Measurements from ENCODE around the gene TMEM108.

TMEM108 gene

DNA sequence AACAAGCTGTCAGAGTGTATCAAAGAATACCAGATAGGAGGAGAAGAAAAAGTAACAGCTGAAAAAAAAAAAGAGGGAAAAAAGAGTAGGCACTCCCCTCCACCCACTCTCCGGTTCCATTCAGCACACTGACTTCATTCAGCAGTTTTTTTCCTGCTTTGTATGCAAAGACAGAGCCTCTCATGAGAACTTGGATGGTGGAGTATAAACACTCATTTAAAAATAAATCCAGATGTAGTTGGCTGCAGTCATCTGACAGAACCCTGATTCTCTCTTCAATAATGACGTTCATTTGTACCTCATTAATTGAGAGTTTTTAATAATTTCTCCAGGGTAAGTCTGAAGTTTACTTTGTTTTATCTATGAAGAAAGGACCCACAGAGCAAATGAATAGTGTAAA lies 81.0 kb downstream of the TMEM108 start:
- DNase-seq (ENCODE audit: low read depth): no peak

- DNase-seq (ENCODE audit: low read depth): no peak
Measured at GRCh38 chr3:133121450-133121849, 83.3 kb downstream of the TMEM108 start.

DNA sequence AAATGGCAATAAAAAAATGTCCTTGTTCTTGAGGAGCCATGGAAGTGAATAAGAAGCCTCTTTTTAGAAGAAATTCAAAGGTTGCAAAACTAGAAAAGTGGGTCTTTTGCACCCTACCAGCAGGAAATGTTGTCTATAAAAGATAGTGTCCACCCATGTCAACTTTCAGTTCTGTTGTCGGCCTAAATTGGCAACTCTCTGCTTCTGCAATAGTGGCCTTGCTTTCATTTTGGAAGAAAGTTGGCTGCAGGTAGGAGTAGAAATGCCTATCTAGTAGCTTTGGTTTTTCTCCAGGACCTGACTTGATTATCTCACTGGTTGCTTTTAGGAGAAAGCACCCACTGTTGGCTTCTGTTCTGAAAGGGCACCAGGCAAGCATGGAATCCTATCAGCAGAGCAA lies 85.4 kb downstream of the TMEM108 start:
- DNase-seq (ENCODE audit: low read depth): no peak

DNA sequence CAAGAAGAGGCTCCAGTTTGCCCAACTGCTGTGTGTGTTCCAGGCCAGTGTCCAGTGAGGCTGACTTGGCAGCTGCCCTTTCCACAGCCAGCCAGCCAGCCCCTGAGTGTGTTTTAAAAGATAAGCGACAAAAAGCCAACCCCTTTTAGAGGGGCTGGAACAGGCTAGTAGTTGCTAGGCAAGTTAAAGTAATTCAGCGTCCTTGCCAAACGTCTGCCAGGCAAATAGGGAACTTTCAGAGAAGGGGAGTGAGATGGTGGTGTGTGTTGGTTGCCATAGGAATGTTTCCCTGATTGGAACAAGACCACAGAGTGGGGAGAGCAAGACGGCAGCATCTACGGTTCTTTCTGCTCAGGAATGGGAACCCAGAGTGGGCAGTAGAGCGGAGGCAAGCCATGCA lies 86.3 kb downstream of the TMEM108 start:
- no peak for DNase-seq (ENCODE audit: low read depth)

- no peak for DNase-seq (ENCODE audit: low read depth)
Measured at GRCh38 chr3:133125171-133125570, 87.0 kb downstream of the TMEM108 start.

DNA sequence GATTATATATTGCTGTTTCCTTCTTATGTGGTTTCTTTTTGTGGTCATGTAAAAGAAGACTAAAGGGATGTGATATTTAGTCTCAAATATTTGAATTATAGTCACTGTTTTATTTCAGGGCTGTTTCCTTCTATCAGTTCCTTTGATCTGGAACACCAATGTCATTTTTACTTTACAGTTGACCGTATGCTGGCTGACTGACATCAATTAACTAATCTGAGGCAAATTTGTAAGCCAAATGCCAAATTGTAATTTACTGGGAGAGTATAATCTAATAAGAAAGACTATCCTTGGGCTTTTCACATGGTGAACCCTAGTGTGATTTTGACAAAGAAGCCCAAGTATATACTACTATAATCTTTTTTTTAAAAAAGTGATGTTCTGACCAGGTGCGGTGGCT lies 87.6 kb downstream of the TMEM108 start:
- no peak for DNase-seq (ENCODE audit: low read depth)

GRCh38 chr3:133127381-133127780 lies 89.2 kb downstream of the TMEM108 start:
- DNase-seq (ENCODE audit: low read depth): no peak

DNA sequence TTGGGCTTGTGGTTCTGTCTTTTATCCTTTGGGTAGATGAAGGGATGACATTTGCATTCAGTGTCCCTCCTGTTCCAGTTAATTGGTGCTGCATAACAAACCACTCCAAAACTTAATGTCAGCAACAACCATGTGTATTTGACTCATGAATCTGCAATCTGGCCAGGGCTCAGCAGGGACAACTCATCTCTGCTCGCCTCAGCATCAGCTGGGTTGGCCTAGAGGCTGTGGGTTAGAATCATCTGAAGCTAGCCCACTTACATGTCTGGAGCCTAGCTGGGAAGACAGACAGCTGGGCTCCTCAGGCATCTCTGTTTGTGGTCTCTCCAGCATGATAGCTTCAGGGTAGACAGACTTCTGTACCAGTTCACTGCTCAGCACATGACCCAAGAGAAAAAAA lies 92.0 kb downstream of the TMEM108 start:
- DNase-seq (ENCODE audit: low read depth): no peak

DNA sequence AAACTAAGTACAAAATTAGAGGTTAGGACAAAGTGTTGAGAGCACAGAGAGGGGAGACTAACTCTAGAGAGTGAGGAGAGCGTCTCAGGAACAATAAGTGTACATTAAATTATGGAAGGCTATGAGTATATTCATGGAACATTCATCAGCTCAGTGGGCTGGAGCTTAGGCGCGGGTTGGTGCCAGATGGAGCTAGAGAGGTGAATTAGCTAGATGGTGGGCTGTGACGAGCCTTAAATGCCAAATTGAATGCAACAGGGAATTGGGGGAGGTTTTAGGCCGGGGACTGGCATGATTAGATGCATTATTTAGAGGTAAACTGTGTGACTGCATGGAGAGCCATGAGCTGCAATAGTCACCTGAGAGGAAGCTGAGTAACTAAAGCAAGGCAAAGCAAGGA lies 97.1 kb downstream of the TMEM108 start:
- no peak for DNase-seq (ENCODE audit: low read depth)

DNA sequence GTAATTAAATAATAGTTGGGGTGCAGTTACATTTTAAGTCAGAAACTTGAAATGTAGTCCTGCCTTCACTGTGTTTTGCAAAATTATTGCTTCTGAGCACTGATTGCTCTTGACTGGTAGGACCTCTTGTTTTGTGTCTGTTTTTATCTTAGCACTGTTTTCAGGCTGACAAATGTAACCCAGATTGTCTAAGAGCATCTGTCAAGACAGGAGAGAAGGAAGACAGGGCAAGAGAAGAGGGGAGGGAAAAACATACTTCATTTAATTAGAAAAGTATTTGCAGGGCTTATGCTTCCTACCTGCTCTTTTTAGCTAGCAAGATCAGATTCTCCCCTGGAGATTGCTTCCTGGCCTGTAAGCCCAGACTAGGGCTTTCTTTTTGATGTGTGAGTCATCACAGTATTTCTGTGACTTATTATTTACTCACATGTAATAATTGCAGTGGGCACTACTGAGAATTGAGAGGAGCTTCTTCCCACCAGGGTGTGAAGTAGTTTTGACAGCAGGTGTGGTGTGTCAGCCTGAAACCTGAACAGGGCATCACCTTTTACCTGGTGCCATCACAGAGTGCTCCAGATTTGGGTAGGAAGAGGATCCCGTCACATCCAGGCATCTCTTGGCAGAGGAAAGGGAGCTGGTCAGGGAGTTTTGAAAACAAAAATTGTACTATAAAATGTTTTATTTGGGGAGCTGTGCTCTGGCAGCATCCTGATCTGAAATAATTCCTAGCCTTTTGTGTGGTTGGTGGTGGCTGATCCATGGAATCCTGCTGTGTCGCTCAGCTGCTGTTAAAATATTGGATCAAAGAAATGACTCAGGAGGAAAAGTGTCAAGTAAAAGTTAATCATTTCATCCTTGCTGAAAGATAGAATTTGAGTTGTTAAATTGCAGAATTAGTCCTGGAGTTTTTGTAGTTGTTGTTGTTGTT lies 98.2 kb downstream of the TMEM108 start:
- no peak for DNase-seq (ENCODE audit: low read depth)

- no peak for DNase-seq (ENCODE audit: low read depth)
Measured at GRCh38 chr3:133137042-133137996, 99.1 kb downstream of the TMEM108 start.

- DNase-seq (ENCODE audit: low read depth): no peak
Measured at GRCh38 chr3:133138017-133138416, 99.8 kb downstream of the TMEM108 start.

- no peak for DNase-seq (ENCODE audit: low read depth)
Measured at GRCh38 chr3:133152056-133152455, 113.9 kb downstream of the TMEM108 start.

DNA sequence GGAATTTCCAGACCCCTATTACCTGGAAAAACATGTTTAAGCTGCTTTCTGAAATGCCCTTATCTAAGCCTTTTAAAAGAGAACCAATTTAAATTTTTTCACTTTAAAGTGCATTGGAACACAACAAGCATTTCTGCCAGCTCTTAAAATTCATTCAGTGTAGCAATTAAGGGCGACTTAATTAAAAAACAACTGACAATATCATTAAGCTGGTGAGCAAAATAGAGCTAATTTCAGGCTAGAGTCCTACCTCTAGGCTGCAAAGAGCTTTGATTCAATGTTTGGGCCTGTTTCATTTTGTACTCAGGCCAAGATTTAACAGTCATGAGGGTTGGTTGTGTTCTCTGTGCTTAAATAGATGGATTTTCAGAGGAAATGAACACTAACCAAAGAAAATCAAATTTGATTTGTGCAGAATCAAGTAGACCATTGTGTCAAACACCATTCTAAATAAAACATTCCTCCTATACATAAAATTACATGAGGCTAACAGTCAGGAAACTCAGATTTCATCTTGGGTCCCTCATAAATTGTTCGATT lies 114.6 kb downstream of the TMEM108 start:
- no peak for DNase-seq (ENCODE audit: low read depth)

- no peak for DNase-seq (ENCODE audit: low read depth)
Measured at GRCh38 chr3:133153382-133153781, 115.2 kb downstream of the TMEM108 start.

DNA sequence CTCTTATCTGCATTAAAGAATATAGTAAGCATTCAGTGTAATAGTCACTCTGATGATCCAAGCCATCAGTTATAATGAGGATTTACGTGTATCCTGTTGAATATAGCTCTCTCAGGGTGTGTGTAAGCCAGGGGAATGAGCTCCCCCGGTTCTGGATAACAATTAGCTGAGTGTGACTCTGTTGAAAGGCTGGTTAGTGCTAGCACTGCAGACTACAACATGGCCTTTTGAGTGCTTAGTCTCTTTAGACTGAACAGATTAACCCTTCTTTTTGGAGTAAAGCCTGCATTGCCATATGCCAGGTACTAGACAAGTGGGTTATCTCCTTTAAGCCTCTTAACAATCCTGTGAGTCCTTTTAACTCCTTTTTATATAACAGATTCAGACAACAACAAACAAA lies 119.5 kb downstream of the TMEM108 start:
- DNase-seq (ENCODE audit: low read depth): no peak

GRCh38 chr3:133158686-133159085 lies 120.5 kb downstream of the TMEM108 start:
- no peak for DNase-seq (ENCODE audit: low read depth)

DNA sequence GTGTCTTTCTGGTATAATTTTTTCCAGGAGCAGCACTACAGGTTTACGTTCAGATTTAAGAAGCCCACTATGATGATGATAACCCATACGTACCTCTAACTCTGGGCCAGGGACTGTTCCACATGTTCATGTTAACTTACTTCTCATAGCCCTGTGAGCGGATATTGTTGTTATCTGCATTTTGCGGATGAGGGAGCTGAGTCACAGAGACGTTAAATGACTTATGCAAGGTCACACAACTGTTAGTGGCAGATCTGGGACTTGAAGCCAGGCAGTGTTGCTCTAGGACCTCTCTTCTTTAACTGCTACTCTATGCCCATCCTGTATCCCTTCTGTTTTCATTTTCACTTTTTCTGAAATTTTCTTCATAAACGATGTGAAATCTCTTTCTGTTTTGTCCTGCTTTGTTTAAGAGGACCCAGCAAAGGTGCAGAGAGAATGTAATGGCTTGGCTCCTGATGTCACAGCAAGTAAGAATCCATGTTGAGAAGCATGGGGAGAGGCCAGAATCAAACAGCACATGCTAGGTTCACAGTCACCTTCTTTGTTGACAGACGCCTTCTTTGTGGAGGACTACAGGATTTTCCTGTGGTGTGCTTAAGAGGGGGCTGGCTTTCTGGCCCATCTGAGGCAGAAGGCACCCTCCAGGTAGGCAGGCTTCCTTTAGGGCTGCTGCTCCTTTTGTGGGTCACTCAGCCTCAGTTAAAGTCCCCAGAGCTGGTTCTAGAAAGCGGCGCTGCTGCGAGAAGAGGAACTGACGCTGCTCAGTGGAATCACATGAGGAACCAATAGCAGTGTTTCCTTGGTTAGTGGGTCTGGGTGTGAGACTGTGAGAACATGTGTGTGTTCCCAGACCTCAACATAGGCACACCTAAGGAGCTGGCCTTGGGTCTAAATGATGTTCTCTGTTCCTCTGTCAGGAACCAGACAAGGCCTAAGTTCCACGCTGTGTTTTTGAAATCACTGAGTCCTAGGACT lies 121.6 kb downstream of the TMEM108 start:
- no peak for DNase-seq (ENCODE audit: low read depth)

DNA sequence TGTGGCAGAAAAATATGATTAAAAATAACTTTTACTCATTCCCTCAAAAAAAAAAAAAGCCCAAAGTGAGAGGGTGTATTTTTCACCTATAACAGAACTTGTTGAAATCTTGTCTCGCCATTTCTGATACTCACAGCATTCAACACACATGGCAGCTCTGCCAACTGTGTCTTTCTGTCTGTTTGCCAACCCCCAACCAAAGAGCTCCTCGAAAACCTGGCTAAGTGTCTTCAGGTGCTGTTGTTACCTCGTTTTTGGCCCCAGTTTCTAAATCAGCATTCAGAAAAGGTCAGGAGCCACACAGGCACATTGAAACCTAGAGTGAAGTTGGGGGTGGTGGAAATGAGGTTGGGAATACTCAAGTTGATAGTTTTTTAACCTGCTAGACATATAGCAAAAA lies 123.5 kb downstream of the TMEM108 start:
- no peak for DNase-seq (ENCODE audit: low read depth)

- DNase-seq (ENCODE audit: low read depth): no peak
Measured at GRCh38 chr3:133162265-133162664, 124.1 kb downstream of the TMEM108 start.

GRCh38 chr3:133162670-133163305 lies 124.6 kb downstream of the TMEM108 start:
- DNase-seq (ENCODE audit: low read depth): no peak
